HG03378 (cell line): ENCODE data around the gene TIMELESS.
"Not testable (repeated sequence)": the region's sequence is repeated elsewhere in the genome, so short reads cannot be mapped to it uniquely, and the experiment has no call there.

Experiments used
- ATAC-seq: cut with Tn5 transposase; IDR thresholded peaks from one replicate; pipeline ENCODE4 v1.9.1; 2021; ENCODE audit warnings: mild to moderate bottlenecking, moderate library complexity; ENCODE audit not compliant: unreplicated experiment

The TIMELESS gene

DNA sequence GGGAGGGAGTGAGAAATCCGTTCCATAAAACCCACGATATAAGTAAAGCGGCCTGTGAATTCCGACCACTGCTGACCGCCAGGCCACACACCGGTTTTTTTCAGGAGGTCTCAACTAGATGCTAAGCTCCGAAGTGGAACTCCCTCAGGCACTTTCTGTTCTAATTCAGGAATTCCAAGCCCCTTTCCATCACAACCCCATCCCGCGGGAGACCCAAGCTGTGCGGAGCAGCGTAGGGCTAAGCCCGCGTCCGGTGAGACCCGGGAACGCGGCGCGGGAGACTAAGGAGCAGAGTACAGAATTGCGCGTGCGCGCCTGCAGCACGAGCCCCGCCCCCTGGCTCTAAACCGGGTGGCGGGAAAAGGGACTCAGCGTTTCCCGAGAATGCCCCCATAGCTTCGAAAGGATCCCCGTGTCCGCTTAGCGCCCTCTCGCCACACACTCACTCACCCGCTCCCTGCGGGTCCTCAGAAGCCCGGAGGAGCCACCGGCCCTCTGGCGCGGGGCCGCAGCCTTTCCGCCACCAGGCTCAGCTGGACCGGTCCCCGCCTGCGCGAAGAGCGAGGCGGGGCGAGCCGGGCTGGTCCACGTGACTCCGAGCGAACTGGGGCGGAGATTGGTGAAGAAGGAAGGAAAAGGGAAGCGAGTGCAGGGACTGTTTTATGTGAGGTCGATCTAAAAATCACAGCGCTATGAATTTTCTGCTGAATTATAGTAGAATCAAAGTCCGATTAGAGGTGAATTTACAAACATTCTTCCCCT, at the start of gene TIMELESS:
TSS of gene TIMELESS (minus strand) at position 567 of the 762 bp plus-strand sequence. CDS start 15,256 bp downstream, outside the sequence.
- peak; percentile 80 for ATAC-seq

- not testable (repeated sequence) for ATAC-seq
Observed at GRCh38 chr12:56498126-56498902, 49.1 kb upstream of the TIMELESS start.

DNA sequence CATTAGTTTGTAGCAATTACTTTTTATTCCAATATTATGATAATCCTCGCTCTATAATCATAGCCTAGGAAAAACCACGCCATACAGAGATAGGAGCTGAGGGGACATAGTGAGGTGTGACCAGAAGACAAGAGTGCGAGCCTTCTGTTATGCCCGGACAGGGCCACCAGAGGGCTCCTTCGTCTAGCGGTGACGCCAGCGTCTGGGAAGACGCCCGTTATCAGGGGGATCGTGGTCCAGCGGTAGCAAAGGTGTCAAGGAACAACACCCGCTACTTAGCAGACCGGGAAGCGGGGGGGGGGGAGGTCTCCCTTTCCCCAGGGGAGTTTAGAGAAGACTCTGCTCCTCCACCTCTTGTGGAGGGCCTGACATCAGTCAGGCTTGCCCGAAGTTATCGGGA, 47.5 kb upstream of the TIMELESS start:
- ATAC-seq, result not testable (repeated sequence)

DNA sequence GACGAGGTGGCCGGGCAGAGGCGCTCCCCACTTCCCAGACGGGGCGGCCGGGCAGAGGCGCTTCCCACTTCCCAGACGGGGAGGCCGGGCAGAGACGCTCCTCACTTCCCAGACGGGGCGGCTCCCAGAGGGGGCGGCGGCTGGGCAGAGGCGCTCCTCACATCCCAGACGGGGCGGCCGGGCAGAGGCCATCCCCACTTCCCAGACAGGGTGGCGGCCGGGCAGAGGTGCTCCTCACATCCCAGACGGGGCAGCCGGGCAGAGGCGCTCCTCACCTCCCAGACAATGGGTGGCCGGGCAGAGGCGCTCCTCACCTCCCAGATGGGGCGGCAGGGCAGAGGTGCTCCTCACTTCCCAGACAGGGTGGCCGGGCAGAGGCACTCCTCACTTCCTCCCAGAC, 45.3 kb upstream of the TIMELESS start:
- ATAC-seq, result not testable (repeated sequence)

GRCh38 chr12:56494106-56494415, 44.8 kb upstream of the TIMELESS start:
- ATAC-seq, result not testable (repeated sequence)

GRCh38 chr12:56493409-56494105, 44.3 kb upstream of the TIMELESS start:
- not testable (repeated sequence) for ATAC-seq

GRCh38 chr12:56490360-56490759, 41.1 kb upstream of the TIMELESS start:
- no peak for ATAC-seq

GRCh38 chr12:56488041-56488955, 39.1 kb upstream of the TIMELESS start, which contains the start of gene GLS2:
Gene GLS2, minus strand, starts transcription at chr12:56488161. Its CDS starts 43 bp downstream, at chr12:56488118.
- ATAC-seq, result peak; percentile 92

DNA sequence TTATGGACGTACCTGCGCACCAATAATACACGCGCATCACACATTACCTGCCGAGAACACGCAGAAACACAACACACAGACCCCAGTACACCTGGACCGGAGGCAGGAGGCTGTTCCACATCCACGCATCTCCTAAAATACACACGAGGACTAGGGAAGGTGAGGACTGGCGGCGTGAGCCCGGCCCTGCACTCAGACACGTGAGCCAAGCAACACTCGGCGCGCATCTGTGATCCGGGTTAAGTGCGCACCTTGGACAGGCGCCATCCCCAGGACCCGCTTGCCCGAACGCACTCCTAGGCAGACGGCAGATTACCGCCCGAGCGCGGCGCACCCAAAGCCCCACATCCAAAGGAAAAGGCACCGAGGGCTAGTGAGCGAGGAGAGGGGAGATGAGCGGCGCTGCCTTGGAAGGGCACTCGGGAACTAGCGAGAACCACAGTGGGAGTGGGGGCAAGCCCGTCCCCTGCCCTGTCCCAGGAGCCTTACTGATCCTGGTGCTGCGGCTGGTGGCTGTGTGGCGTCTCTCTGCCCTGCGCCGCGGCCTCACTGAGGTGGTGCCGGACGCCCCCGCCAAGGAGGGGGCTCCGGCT, 38.3 kb upstream of the TIMELESS start:
- ATAC-seq, result peak; percentile 16

DNA sequence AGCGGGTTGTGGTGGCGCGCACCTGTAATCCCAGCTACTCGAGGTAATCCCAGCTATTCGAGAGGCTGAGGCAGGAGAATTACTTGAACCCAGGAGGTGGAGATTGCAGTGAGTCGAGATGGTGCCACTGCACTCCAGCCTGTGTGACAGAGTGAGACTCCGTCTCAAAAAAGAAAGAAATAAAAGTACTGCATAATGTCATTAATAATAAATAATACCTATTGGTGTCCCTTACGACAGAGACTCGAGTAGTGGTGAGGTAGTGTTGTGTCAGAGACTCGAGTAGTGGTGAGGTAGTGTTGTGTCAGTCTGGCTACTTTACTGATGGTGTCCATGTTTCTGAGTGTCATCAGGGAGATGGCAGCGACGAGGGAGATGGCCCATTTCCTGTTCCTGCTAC, 37.5 kb upstream of the TIMELESS start:
- ATAC-seq, result no peak

DNA sequence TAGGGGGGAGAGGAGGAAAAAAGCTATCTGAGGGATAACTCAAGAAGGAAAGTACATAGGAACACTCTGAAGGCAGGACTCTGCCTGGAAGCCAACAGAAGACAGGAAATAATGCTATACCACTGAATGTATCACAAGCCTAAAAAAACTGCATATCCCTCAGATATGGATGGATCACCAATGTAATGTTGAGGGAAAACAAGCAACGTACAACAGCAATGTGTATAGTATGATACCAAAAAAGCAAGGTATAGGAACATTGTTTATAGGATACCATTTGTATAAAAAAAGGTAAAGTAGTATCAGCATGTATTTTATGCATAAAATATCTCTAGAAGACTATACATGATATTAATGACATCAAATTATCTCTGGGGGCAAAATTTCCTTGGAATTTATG, 35.3 kb upstream of the TIMELESS start:
- no peak for ATAC-seq

DNA sequence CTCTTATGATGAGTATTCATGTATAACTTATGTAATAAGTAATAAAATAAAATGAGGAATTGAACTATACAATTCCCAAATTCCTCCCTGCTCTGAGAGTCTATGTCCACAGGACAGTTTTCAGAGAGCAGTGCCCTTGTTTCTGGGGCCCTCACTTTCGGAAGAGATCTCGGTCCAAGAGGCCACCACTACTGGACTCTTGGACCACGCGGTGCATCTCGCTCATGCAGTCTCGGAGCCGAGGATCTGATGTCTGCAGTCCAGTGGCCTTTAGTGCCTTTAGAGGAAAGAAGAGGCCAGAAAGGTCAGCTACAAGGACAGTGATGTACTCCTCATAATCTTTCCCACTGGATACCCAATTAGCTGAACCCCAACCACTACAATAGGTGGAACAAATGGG, 30.4 kb upstream of the TIMELESS start:
- ATAC-seq, result no peak

- no peak for ATAC-seq
Observed at GRCh38 chr12:56477521-56478225, 28.4 kb upstream of the TIMELESS start.

- no peak for ATAC-seq
Observed at GRCh38 chr12:56476972-56477432, 27.8 kb upstream of the TIMELESS start.

GRCh38 chr12:56476143-56476542, 26.9 kb upstream of the TIMELESS start:
- no peak for ATAC-seq

- no peak for ATAC-seq
Observed at GRCh38 chr12:56474389-56474788, 25.2 kb upstream of the TIMELESS start.

DNA sequence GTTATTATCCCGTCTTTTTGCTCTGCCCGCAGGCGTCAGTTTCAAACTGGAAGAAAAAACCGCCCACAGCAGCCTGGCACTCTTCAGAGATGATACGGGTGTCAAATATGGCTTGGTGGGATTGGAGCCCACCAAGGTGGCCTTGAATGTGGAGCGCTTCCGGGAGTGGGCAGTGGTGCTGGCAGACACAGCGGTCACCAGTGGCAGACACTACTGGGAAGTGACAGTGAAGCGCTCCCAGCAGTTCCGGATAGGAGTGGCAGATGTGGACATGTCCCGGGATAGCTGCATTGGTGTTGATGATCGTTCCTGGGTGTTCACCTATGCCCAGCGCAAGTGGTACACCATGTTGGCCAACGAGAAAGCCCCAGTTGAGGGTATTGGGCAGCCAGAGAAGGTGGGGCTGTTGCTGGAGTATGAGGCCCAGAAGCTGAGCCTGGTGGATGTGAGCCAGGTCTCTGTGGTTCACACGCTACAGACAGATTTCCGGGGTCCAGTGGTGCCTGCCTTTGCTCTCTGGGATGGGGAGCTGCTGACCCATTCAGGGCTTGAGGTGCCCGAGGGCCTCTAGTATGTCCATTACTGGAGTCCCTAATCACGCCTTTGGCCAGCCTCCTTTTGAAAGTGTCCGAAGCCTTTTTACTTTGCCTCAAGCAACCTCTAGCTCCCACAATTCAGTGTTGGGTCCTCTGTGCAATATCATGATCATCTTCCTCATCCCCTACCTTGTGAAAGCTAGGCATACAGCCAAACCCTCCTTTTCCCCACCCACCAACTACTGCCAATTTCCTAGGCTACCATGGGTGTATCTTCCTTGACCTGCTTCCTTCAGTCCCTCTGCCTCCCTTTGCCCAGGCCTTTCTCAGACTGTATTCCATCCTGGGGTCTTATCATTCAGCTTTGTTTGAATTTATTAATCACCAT, 20.0 kb upstream of the TIMELESS start:
- ATAC-seq, result no peak
